ENCODE results near the gene RHOT2.

GRCh38 chr16:635573-636205 lies 32.2 kb upstream of the RHOT2 start:
- TF ChIP-seq GATA3 (IDR thresholded peaks at IDR 0.05; ENCODE audit: low read depth, low read length) (no peak), GATA2 (IDR thresholded peaks at IDR 0.05; ENCODE audit: low read depth, low read length) (no peak)
